ENCODE results near the gene SLC16A10. TPM values are rescaled to one million over a fixed set of nuclear protein-coding genes. Genes with fewer than 3 reads are reported as not detected.

Gene SLC16A10
- total and polyA plus RNA-seq, 2 of the 8 experiments (the other 6 are each of a cell fraction or from before 2014, with no cell fraction given) = 18.6 to 23.2 TPM

GRCh38 chr6:111050261-111051023 is 36.9 kb upstream of the SLC16A10 start (continued):
- TF ChIP-seq TCF12 (IDR thresholded peaks at IDR 0.05; ENCODE audit: low read depth, low read length) = no peak
